Activated CD8-positive, alpha-beta T cell treated with anti-CD3 and anti-CD28 coated beads for 36 hours (primary cell): Measurements from ENCODE around the gene NEAT1. TPM values are rescaled to one million over a fixed set of nuclear protein-coding genes. Genes with fewer than 3 reads are reported as not detected.
"Not testable (repeated sequence)": the region's sequence is repeated elsewhere in the genome, so short reads cannot be mapped to it uniquely, and the experiment has no call there.

Experiments
- ATAC-seq: fragments of 200-7000 bp; cut with Tn5 transposase; one replicate; pipeline ENCODE4 v1.10.0; 2021; ENCODE audit warnings: mild to moderate bottlenecking, moderate library complexity
- CTCF ChIA-PET: fragments of 350-600 bp; sonication (Branson Sonifier 250); formaldehyde crosslinking; loops from one replicate; lab custom pipeline; 2021; ENCODE audit warnings: antibody characterized with exemption; lab: Charles Lee
- POLR2A ChIA-PET: fragments of 350-600 bp; sonication (Branson Sonifier 250); formaldehyde crosslinking; loops from one replicate; lab custom pipeline; 2021; ENCODE audit warnings: antibody characterized with exemption; lab: Charles Lee
- DNase-seq: peaks from one replicate; pipeline ENCODE4 v3.0.0-alpha.2; 2020
- H3K27ac Mint-ChIP-seq: one replicate; pipeline ENCODE4 v1.8.0; 2021; ENCODE audit warnings: mild to moderate bottlenecking, mixed read lengths
- H3K27me3 Mint-ChIP-seq: one replicate; pipeline ENCODE4 v1.8.0; 2021; ENCODE audit warnings: mixed read lengths
- H3K36me3 Mint-ChIP-seq: one replicate; pipeline ENCODE4 v1.8.0; 2021; ENCODE audit warnings: low read depth, mixed read lengths
- H3K4me1 Mint-ChIP-seq: one replicate; pipeline ENCODE4 v1.8.0; 2021; ENCODE audit warnings: low read depth, mixed read lengths
- H3K4me3 Mint-ChIP-seq: one replicate; pipeline ENCODE4 v1.8.0; 2021; ENCODE audit warnings: mild to moderate bottlenecking, moderate library complexity, mixed read lengths
- H3K9me3 Mint-ChIP-seq: one replicate; pipeline ENCODE4 v1.8.0; 2021; ENCODE audit warnings: mixed read lengths
- CTCF ChIP-seq: fragments of 200-600 bp; IDR thresholded peaks from one replicate; pipeline ENCODE4 v1.8.0; 2022; ENCODE audit warnings: antibody characterized with exemption, mild to moderate bottlenecking
- intact Hi-C: fragments of 100-400 bp; cut with micrococcal nuclease; formaldehyde crosslinking; loops from one replicate; pipeline ENCODE4 v1.10.0; 2022
- total RNA-seq, 2 experiments: library from RNA; stranded (reverse); gene quantifications; one replicate each; pipeline ENCODE4 v1.2.3, GENCODE V29; 2021

The NEAT1 gene
- total RNA-seq, 2 experiments from 2014 or later, result 313 to 358 TPM

- no peak for TF ChIP-seq CTCF
- CTCF ChIA-PET, result no interaction called here
- H3K27me3 Mint-ChIP-seq, result no peaks in the 10 kb centered on the region
- H3K9me3 Mint-ChIP-seq, result no peaks in the 10 kb centered on the region
- H3K27ac Mint-ChIP-seq, result no peak overlapping the region
- peaks cover 6% of the 10 kb centered on the region for H3K4me1 Mint-ChIP-seq
- no peak overlapping the region for H3K4me3 Mint-ChIP-seq
- intact Hi-C loops, result no loop called here
- no peak for ATAC-seq
- POLR2A ChIA-PET, result interaction anchor here (12.0 to 21.0 kb wide), 2 partner anchors 15 to 92 kb away, joined by 181 to 4842 read pairs; partner anchors contain the start of genes MALAT1 and NEAT1
- H3K36me3 Mint-ChIP-seq, result peaks cover 18% of the 10 kb centered on the region
- no peak for DNase-seq
Measured at GRCh38 chr11:65410936-65411680, 11.5 kb upstream of the NEAT1 start.

DNA sequence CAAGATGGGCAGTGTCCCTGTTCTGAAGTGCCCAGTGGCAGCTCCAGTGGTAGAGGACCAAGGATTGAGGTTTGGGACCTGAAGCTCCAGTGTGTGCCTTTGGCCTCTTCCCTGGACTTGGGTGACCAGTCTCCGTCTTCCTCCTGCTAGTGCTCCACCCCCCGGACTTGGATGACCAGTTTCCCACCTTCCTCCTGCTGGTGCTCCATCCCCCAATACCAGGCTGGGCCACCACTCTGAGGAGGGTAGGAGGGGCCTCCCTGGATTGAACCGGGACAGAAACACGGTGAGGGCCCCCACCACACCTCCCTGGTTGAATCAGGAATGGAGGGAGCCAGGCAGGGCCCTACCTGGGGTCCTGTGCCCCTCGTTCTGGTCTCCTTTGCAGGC is 10.9 kb upstream of the NEAT1 start:
- DNase-seq (no peak), ATAC-seq (no peak)
- Mint-ChIP-seq H3K27me3 (no peaks in the 10 kb centered on the region), H3K4me3 (no peak overlapping the region), H3K4me1 (peaks cover 12% of the 10 kb centered on the region), H3K36me3 (peaks cover 18% of the 10 kb centered on the region), H3K9me3 (no peaks in the 10 kb centered on the region), H3K27ac (no peak overlapping the region)
- POLR2A ChIA-PET, result interaction anchor here (0.8 to 21.0 kb wide), 4 partner anchors 13 to 91 kb away, joined by 3 to 4842 read pairs (median 92); partner anchors contain the start of genes MALAT1 and NEAT1
- intact Hi-C loops, result no loop called here
- no peak for TF ChIP-seq CTCF
- CTCF ChIA-PET, result interaction anchor here (15.1 kb wide), 1 partner anchor 92 kb away, joined by 448 read pairs; the partner anchor contains the start of gene MALAT1

- Mint-ChIP-seq H3K27me3 (no peaks in the 10 kb centered on the region), H3K27ac (no peak overlapping the region), H3K9me3 (no peaks in the 10 kb centered on the region), H3K4me3 (no peak overlapping the region), H3K4me1 (peaks cover 20% of the 10 kb centered on the region), H3K36me3 (peaks cover 15% of the 10 kb centered on the region)
- intact Hi-C loops, result no loop called here
- ATAC-seq (no peak), DNase-seq (no peak)
- POLR2A ChIA-PET, result interaction anchor here (0.8 to 21.0 kb wide), 5 partner anchors 13 to 112 kb away, joined by 3 to 4842 read pairs (median 3); partner anchors contain the start of genes MALAT1, NEAT1 and SCYL1
- CTCF ChIA-PET, result interaction anchor here (15.1 kb wide), 1 partner anchor 91 kb away, joined by 448 read pairs; the partner anchor contains the start of gene MALAT1
- TF ChIP-seq CTCF, result no peak
Measured at GRCh38 chr11:65412271-65413076, 10.1 kb upstream of the NEAT1 start.

DNA sequence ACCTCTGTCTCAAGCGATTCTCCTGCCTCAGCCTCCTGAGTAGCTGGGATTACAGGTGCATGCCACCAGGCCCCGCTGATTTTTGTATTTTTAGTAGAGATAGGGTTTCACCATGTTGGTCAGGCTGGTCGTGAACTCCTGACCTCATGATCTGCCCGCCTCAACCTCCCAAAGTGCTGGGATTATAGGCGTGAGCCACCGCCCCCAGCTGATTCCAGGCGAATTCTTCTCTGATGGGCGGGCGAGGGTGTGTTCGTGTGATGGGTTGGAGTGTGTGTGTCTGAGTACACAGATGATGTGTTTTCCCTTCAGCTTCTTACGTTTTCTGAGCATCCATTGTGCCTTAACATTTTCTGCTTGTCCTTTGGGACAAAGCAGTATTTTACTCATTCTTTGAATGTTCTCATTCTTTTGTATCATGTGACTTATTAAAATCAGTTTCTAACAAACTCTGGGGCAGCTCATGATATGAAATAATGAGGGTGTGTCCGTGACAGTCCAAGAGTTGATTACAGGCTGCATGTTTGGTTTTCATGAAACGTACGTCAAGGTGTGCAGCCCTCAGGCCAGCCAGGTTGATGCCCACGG is 9.4 kb upstream of the NEAT1 start:
- ChIA-PET CTCF (interaction anchor here (15.1 kb wide), 1 partner anchor 90 kb away, joined by 448 read pairs; the partner anchor contains the start of gene MALAT1), POLR2A (interaction anchor here (1.1 to 21.0 kb wide), 3 partner anchors 13 to 112 kb away, joined by 3 to 4842 read pairs (median 181); partner anchors contain the start of genes MALAT1, NEAT1 and SCYL1)
- H3K9me3 Mint-ChIP-seq, H3K4me3 Mint-ChIP-seq, H3K27me3 Mint-ChIP-seq, DNase-seq, H3K27ac Mint-ChIP-seq, ATAC-seq, intact Hi-C loops: not testable (repeated sequence)
- H3K4me1 Mint-ChIP-seq, result peaks cover 24% of the 10 kb centered on the region
- H3K36me3 Mint-ChIP-seq, result peaks cover 15% of the 10 kb centered on the region
